NT2/D1 (cell line): ENCODE measurements around the gene EIF3A.

ENCODE experiments used
- DNase-seq: peaks from one replicate; pipeline ENCODE4 v3.0.0-alpha.2; 2011; ENCODE audit warnings: low read depth, low spot score
- H3K27me3 ChIP-seq: 2 replicates; pipeline ENCODE4 v1.6.0; 2011; ENCODE audit warnings: mild to moderate bottlenecking; ENCODE audit not compliant: insufficient read length, insufficient read depth
- H3K36me3 ChIP-seq: 2 replicates; pipeline ENCODE4 v1.6.1; 2011; ENCODE audit warnings: mild to moderate bottlenecking, low read length, mixed read lengths; ENCODE audit not compliant: insufficient read depth, insufficient read length
- H3K4me1 ChIP-seq: 2 replicates; pipeline ENCODE4 v1.5.1; 2011; ENCODE audit not compliant: insufficient read depth, insufficient read length
- H3K4me3 ChIP-seq: 2 replicates; pipeline ENCODE4 v1.5.1; 2011; ENCODE audit warnings: low read depth; ENCODE audit not compliant: insufficient read length
- H3K9ac ChIP-seq: 2 replicates; pipeline ENCODE4 v1.6.0; 2011; ENCODE audit warnings: low read depth; ENCODE audit not compliant: insufficient read length
- H3K9me3 ChIP-seq: 2 replicates; pipeline ENCODE4 v1.5.1; 2011; ENCODE audit warnings: mild to moderate bottlenecking, low read length; ENCODE audit not compliant: insufficient read depth
- SUZ12 ChIP-seq: IDR thresholded peaks from 2 replicates; pipeline ENCODE4 v1.6.1; 2011; ENCODE audit not compliant: insufficient read length, insufficient read depth; ENCODE audit errors: extremely low read depth
- YY1 ChIP-seq: IDR thresholded peaks from 2 replicates; pipeline ENCODE4 v1.6.1; 2011; ENCODE audit not compliant: insufficient read length, insufficient read depth
- ZNF274 ChIP-seq: IDR thresholded peaks from 2 replicates; pipeline ENCODE4 v1.6.1; 2011; ENCODE audit warnings: mild to moderate bottlenecking, low read depth, low read length

Gene EIF3A

DNA sequence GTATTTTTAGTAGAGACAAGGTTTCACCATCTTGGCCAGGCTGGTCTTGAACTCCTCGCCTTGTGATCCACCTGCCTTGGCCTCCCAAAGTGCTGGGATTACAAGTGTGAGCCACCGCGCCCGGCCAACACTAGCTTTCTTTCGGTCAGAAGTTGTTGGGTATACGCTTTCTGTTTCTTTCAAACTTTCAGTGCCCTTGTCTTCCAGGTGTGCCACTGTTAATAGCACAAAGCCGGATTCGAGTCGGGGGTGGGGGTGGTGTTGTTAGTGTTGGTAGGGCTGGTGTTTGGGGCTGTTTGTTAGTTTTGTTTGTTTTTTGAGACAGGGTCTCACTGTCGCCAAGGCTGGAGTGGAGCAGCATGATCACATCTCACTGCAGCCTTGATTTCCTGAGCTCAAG, 84.9 kb downstream of the EIF3A start:
- H3K9ac ChIP-seq: no peak overlapping the region
- H3K4me3 ChIP-seq: no peak overlapping the region
- DNase-seq: no peak
- no peaks in the 10 kb centered on the region for H3K4me1 ChIP-seq
- H3K27me3 ChIP-seq: no peaks in the 10 kb centered on the region
- no peaks in the 10 kb centered on the region for H3K36me3 ChIP-seq
- TF ChIP-seq ZNF274: no peak
- H3K9me3 ChIP-seq: no peaks in the 10 kb centered on the region

DNA sequence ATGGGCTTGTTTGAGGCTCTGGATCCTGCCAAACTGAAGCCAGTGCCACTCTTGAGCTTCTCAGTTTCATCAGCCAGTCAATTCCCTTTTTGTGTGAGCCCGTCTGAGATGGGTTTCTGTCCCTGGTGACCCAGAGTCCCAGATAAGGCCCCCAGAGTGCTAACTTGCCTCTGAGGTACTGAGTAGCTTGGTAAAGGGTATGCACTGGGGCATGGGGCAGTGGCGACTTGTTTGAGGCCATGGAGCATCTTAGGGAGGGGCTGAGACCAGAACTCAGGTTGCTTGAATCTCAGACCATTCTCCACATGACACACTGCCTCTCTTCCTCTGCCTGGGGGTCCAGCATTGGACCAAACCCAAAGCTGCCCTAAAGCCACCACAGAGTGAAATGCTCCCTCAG, 86.3 kb downstream of the EIF3A start:
- H3K9ac ChIP-seq: no peak overlapping the region
- H3K4me1 ChIP-seq: no peaks in the 10 kb centered on the region
- no peaks in the 10 kb centered on the region for H3K9me3 ChIP-seq
- TF ChIP-seq ZNF274 (no peak), YY1 (no peak)
- H3K4me3 ChIP-seq: no peak overlapping the region
- H3K36me3 ChIP-seq: no peaks in the 10 kb centered on the region
- H3K27me3 ChIP-seq: no peaks in the 10 kb centered on the region
- no peak for DNase-seq

GRCh38 chr10:118993214-118993613, 87.4 kb downstream of the EIF3A start:
- Histone ChIP-seq H3K4me1 (no peaks in the 10 kb centered on the region), H3K36me3 (no peaks in the 10 kb centered on the region), H3K9ac (no peak overlapping the region), H3K27me3 (no peaks in the 10 kb centered on the region), H3K4me3 (no peak overlapping the region), H3K9me3 (no peaks in the 10 kb centered on the region)
- DNase-seq: no peak
- TF ChIP-seq YY1 (no peak), SUZ12 (no peak), ZNF274 (no peak)

DNA sequence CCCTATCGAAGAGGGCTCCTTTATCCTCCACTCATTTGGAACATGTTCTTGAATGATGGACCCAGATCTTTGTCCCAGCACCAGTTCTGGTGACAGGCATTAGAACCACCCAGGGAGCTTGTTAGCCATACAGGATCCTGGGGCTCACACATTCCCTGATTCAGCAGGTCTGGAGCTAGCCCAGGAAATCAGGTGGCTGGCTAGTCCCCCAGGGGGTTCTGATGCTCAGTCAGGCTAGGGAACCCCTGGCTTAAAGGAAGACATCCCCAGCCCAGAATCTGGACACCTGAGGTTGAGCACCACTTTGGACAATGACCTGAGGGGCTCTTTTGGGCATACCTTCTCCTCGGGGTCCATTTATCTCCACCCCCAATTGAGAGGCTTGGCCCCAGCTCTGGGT, 88.1 kb downstream of the EIF3A start:
- no peaks in the 10 kb centered on the region for H3K9me3 ChIP-seq
- H3K4me3 ChIP-seq: no peak overlapping the region
- no peaks in the 10 kb centered on the region for H3K4me1 ChIP-seq
- no peaks in the 10 kb centered on the region for H3K36me3 ChIP-seq
- no peak for DNase-seq
- TF ChIP-seq SUZ12 (no peak), ZNF274 (no peak), YY1 (no peak)
- H3K27me3 ChIP-seq: no peaks in the 10 kb centered on the region
- H3K9ac ChIP-seq: no peak overlapping the region

DNA sequence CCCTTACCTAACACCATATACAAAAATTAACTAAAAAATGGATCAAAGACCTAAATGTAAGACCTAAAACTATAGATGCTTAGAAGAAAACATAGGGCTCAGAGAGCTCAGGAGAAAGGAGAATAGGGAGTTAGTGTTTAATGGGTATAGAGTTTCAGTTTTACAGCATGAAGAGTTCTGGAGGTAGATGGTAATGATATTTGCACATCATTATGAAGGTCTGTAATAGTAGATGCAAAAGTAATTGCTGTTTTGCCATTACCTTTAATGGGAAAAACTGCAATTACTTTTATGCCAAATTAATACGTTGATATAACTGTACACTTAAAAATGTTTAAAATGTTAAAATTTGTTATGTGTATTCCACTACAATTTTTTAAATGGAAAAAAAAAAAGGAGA, 90.3 kb downstream of the EIF3A start:
- Histone ChIP-seq H3K36me3 (no peaks in the 10 kb centered on the region), H3K9me3 (0 out of 2 replicates have a peak, but pooled peaks cover 4% of the 10 kb centered on the region), H3K9ac (no peak overlapping the region), H3K4me1 (no peaks in the 10 kb centered on the region), H3K27me3 (no peaks in the 10 kb centered on the region), H3K4me3 (no peak overlapping the region)
- DNase-seq: no peak
- no peak for TF ChIP-seq SUZ12
- no peak for TF ChIP-seq YY1
- TF ChIP-seq ZNF274: no peak

- Histone ChIP-seq H3K36me3 (no peaks in the 10 kb centered on the region), H3K4me1 (peaks cover 3% of the 10 kb centered on the region), H3K27me3 (no peaks in the 10 kb centered on the region), H3K4me3 (no peak overlapping the region), H3K9ac (no peak overlapping the region), H3K9me3 (0 out of 2 replicates have a peak, but pooled peaks cover 4% of the 10 kb centered on the region)
- no peak for TF ChIP-seq SUZ12
- no peak for TF ChIP-seq YY1
- TF ChIP-seq ZNF274: no peak
- no peak for DNase-seq
Measured at GRCh38 chr10:118986815-118987790, 93.5 kb downstream of the EIF3A start.

DNA sequence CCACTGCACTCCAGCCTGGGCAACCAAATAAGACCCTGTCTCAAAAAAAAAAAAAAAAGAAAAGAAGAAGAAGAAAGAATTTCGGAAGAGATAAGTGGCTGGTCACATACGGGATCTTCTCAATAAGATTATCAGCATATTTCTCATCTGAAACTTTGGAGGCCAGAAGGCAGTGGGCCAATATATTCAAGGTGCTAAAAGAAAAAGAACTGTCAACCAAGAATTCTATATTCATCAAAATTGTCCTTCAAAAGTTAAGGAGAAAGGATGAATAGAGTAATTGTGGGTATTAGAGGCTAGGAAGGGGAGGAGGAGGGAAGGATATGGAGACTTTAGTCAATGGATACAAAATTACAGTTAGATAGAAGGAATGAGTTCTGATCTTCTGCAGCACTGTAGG, 95.0 kb downstream of the EIF3A start:
- H3K4me1 ChIP-seq: peaks cover 5% of the 10 kb centered on the region
- TF ChIP-seq YY1 (no peak), SUZ12 (no peak), ZNF274 (no peak)

More for the DNA sequence above, 95.0 kb downstream of the EIF3A start:
- Histone ChIP-seq H3K36me3 (no peaks in the 10 kb centered on the region), H3K4me3 (no peak overlapping the region), H3K27me3 (no peaks in the 10 kb centered on the region), H3K9me3 (0 out of 2 replicates have a peak, but pooled peaks cover 4% of the 10 kb centered on the region), H3K9ac (no peak overlapping the region)
- no peak for DNase-seq
